NCI-H1048 (cell line): ENCODE results near the gene TMEM116.
A peak's percentile ranks its signal among the peaks of the same experiment; 100 is the strongest.
"Not testable (repeated sequence)": the region's sequence is repeated elsewhere in the genome, so short reads cannot be mapped to it uniquely, and the experiment has no call there.

Source experiments
- DNase-seq: peaks from one replicate; lab custom pipeline; 2025; lab: John Stamatoyannopoulos, UW

Gene TMEM116

DNA sequence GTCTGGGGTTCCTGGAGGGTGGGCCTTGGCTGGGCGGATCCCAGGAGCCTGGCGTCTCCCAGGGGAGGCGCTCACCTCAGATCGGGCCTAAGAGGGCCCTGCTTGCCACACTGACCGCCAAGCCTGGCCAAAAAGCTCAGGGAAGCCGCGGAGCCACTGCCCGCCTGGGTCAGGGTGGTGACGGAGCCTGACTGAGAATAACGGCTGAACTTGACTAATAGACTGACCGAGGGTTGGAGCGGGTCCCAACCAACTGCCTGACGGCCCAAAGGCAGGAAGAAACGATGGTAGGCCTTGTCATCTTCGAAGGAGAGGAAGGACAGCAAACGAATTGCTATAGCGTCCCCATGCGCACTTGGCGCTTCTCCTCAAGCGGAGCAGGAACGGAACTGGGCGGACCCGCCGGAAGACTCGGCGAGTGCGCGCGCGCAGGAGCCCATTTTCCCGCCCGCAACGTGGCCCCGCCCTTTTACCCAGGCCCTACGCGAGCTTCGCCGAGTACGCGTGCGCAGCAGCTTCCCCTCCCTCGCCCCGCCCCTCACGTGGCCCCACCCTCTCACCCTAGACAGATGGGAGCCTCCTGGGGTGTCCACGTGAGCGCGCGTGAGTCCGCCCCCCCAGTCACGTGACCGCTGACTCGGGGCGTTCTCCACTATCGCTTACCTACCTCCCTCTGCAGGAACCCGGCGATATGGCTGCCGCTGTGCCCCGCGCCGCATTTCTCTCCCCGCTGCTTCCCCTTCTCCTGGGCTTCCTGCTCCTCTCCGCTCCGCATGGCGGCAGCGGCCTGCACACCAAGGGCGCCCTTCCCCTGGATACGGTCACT lies at the start of gene TMEM116, which contains the start of gene ERP29:
TSS of gene TMEM116 (minus strand) at position 391 of the 826 bp plus-strand sequence. CDS start 7,895 bp downstream, outside the sequence.
TSS of gene ERP29 (plus strand) at position 652 of the 826 bp plus-strand sequence. CDS start at position 692, 40 bp downstream.
- peak; percentile 98 for DNase-seq

DNA sequence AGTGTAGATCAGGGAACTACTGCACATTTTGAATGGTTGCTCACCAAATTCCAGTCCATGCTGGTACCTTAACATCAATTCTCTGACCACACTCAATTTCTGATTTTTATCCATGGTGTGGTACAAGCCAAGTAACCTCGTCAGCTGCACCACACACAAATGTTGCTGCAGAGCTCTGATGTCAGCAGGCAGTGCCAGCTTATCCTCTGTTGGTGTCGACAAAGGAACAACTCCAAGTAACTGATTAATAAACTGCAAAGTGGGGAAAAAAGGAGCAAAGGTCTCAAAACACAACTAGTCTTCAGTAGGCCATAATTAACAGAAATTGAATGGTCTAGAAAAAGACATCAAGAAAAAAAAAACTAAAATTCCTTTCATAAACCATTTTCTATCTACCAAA lies 48.2 kb upstream of the TMEM116 start:
- no peak for DNase-seq

DNA sequence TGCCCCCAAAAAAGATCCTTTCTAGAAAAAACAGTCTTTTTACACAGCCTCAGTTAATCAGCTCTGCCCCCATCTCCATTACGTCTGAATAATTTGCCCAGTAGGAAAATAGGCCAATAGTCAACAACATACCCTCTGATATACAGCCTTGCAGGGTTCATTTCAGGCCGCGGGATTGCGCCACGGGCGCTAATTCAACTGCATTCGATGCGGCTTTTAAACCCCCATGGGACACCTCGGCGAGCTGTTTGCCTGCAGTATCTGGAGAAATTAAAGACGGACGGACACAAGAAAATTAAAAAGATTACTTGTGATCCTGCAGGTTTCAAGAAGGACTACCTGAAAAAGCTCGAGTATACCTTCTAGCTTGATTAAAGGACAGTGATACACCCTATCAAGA lies 36.4 kb upstream of the TMEM116 start:
- no peak for DNase-seq

DNA sequence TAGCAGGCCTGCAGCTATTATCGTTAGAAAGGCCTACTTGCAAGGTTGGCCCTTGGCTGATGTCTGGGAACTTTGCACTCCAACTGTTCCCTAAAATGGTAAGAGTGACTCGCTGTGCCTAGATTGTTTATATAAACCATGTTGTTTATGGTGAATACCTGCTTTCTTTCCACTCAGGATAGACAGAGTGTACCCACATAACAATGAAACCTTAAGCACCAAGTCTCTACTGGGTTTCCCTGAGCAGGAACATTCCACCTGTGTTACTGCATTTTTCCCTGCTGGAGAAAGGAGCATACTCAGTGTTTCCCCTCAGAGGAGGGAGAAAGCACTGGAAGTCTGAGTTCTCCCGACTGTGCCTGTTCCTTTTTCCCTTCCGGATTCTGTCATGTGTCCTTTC lies 33.0 kb upstream of the TMEM116 start:
- DNase-seq = no peak

DNA sequence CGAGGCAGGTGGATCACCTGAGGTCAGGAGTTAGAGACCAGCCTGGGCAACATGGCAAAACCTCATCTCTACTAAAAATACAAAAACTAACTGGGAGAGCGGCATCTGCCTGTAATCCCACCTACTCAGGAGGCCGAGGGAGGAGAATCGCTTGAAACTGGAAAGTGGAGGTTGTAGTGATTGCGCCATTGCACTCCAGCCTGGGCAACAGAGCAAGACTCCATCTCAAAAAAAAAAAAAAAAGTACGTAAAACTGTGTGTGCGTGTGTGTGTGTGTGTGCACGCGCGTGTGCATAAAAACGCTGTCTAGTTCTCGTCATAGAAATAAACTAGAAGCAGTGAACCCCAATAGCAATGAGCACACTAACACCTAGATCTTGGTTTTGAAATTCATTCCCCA lies 23.6 kb upstream of the TMEM116 start:
- DNase-seq = not testable (repeated sequence)

DNA sequence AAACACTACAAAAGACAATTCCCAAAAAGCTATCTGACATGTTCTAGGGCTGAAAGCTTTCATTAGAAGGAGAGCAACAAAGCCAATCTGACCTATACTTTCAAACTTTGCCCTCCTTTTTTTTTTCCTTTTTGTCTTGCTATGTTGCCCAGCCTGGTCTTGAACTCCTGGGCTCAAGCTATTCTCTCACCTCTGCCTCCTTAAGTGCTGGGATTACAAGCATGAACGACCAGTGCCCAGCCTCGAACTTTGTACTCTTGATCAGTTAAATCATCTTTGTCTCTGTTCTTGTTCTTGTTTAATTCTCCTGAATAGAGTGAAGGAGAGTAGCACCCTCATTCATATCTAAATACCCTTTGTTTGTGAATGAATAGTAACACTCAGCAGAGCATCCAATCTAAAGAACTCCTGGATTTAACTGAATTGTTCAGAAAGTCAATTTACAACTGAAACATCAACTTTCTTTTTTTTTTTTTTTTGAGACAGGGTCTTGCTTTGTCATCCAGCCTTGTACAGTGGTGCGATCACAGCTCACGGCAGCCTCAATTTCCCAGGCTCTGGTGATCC lies 22.3 kb upstream of the TMEM116 start:
- DNase-seq = no peak

DNA sequence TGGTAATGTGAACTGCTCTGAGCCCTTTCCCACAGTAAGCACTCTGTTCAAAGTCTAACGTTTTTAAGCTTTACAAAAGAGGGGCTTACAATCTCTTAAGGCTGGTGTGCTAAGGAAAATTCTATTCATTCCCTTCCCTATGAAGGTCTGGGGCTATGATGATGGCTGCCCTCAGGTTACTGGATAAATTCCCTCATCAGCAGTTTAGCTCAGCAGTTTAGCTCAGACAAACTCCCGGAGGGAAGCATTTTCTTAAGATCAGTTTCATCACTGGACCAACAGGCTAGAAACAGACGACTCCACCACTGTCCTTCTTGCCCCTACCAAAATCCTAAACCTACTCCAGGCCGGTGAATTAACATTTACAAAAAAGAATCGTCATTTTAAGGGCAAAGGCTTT lies 19.3 kb upstream of the TMEM116 start:
- no peak for DNase-seq

DNA sequence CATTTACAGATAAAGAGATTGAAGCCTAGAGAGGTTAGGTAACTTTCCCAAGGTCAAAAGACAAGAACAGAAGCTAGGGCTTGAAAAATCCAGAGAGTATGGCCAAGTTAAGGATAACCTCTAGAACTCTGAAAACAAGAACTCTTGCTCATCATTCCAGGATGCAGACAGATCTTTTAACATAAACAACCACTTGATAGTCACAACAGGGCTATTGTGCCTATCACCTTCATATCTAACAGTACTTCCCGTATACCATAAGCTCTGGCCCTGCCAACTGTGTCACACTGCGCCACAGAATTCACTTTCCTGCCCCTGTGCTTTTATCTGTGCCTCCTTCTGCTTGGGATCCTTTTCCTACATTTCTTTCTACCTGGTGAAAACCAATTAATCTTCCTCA lies 18.5 kb upstream of the TMEM116 start:
- DNase-seq = no peak

DNA sequence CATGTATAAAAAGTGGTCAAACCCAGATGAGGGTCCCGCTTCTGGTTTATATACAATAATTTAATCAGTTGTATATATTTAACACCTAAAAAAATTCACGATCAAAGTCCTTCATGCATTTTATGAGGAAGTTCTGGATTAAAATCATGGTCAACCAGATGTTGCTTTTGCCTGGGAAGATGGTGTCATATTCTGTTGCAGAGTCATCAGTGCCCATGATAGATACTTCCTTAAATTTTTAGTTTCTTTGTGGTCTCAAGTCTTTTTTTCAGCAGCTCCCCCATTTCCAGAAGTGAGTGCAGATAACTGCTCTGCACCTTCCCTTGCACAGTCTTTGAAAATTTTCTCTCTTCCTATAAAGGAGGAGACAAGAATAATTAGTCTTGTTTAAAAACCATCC lies 16.3 kb upstream of the TMEM116 start:
- no peak for DNase-seq

DNA sequence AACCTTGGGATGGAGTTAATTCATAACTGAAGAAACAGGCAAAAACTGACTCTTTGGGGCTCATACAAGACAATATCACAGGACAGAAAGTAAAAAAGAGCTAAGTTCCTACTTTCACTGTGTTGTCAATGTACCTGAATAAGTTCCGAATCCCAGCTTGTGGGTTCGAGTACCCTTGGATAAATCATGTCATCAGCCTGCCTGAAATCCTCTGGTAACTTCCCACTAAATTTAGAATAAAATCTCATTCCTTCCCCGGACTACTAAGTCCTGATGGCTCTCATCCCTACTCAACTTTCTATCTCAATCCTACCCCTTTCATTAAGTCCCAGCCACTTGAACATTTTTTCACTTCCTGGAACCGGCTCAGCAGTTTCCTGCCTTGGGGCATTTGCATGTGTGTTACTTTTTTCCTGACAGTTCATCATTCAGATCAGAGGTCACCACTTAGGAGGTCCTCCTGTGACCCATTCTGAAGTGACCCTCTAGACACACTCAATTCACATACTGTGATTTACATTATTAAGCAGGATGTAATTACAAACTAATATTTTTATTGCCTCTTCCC lies 12.9 kb upstream of the TMEM116 start:
- DNase-seq = no peak

DNA sequence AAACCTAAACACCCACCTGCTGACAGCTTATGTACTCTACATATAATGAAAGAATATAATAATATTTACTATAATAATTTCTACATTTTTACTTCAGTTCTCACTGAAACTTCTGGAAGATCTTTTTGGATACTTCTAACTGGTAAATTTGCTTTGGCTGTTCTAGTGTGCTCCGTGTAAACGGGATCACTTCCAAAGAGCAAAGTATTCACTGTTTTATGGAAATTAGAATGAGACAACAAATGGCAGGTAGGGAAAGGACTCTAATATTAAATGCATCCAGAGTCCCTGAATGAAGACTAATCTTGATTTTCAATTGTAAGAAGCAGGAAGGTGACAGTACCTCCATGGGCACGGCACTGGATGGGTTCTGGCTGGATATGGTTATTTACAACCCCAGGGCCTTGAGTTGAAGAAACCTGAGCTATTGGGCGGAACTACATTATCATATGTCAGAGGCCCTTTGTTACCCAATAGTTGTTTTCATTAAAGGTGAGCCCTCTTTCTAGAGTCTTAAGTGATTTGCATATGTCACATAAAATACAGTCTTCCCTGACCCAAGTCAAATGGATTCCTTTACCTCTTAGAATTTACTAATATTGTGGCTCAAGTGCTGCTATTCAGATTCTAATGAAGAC lies 10.9 kb upstream of the TMEM116 start:
- no peak for DNase-seq

DNA sequence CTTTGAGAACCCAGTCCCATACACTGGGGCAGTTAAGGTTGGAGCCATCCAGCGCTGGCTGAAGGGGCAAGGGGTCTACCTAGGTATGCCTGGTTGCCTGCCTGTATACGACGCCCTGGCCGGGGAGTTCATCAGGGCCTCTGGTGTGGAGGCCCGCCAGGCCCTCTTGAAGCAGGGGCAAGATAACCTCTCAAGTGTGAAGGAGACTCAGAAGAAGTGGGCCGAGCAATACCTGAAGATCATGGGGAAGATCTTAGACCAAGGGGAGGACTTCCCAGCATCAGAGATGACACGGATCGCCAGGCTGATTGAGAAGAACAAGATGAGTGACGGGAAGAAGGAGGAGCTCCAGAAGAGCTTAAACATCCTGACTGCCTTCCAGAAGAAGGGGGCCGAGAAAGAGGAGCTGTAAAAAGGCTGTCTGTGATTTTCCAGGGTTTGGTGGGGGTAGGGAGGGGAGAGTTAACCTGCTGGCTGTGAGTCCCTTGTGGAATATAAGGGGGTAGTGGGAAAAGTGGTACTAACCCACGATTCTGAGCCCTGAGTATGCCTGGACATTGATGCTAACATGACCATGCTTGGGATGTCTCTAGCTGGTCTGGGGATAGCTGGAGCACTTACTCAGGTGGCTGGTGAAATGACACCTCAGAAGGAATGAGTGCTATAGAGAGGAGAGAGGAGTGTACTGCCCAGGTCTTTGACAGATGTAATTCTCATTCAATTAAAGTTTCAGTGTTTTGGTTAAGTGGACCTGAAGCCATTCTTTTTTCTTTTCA lies 9.5 kb upstream of the TMEM116 start:
- DNase-seq = no peak

DNA sequence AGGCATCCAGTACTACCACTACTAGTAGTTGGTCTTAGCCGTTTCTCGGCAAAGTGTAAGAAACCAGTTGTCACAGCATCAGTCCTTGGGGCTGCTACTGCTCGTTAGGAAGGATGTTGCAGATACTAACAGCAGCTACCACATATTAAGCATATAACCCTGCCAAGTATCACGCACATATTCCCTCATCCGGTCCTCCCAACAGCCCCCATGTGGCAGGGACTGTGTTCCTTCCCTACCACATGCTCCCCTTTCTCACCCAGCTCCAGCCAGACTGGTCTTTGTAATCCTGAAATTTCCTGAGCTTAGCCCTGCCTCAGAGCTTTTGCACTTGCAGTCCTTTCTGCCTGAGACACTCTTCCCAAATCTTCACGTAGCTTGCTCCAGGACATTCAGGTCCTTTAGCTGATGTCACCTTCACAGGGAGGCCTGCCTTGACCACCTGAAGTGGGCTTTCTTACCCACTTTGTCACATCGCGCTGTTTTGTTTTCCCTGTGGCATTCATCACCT lies 8.0 kb upstream of the TMEM116 start:
- no peak for DNase-seq

DNA sequence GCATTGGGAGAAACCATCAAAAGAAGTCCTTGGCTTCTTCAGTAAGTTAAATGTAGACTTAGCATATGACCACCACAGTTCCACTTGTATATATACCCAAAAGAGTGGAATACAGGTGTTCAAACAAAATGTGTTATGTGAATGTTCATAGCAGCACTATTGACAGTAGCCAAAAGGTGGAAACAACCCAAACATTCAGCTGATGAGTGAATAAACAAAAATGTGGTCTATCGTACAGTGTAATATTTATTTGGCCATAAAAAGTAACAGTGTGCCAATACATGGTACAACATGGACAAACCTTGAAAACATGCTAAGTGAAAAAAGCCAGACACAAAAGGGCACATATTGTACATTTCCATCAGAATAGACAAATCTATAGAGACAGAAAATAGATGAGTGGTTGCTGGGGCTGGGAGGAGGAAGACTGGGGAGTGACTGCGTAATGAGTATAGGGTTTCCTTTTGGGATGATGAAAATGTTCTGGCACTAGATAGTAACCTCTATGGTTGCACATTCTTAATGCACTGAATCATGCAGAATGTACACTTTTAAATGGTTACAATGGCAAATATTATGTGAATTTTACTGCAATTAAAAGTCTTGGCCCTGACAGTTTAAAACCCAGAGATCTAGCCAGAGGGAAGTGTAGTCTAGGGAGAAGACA lies 5.7 kb upstream of the TMEM116 start:
- DNase-seq = no peak

DNA sequence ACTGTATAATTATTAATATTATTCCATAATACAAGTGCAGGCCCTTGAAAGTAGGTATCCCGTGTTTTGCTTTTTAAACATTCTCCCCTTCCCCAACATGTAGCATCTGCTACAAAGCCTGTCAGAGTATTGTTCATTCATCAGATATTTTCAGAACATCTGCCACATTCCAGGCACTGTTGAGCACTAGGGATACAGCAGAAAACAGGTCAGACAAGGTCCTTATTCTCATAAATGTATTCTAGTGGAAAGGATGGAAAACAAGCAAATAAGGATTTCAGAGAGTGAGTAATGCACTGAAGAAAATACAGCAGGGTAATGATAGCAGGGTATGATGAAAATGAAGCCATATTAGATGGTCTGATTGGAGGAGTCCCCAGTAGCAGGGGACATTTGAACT lies 4.1 kb upstream of the TMEM116 start:
- no peak for DNase-seq

DNA sequence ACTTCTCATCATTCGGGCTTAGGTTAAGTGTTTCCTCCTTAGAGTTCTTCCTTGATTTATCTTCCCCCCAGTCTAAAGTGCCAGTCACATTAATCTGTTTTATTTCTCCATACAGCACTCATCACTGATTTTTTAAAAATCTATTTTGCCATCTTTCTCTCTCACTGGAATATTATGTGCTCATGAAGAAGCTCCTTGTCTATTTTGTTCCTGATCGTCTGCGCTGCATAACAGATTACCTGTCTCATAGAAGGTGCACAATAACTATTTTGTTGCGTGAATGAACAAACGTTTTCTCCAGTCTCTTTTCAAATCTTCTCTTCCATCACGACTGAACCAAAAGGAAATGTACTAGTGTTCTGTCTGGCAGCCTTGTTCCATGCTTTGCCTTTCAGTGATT lies 3.0 kb upstream of the TMEM116 start:
- DNase-seq = no peak

DNA sequence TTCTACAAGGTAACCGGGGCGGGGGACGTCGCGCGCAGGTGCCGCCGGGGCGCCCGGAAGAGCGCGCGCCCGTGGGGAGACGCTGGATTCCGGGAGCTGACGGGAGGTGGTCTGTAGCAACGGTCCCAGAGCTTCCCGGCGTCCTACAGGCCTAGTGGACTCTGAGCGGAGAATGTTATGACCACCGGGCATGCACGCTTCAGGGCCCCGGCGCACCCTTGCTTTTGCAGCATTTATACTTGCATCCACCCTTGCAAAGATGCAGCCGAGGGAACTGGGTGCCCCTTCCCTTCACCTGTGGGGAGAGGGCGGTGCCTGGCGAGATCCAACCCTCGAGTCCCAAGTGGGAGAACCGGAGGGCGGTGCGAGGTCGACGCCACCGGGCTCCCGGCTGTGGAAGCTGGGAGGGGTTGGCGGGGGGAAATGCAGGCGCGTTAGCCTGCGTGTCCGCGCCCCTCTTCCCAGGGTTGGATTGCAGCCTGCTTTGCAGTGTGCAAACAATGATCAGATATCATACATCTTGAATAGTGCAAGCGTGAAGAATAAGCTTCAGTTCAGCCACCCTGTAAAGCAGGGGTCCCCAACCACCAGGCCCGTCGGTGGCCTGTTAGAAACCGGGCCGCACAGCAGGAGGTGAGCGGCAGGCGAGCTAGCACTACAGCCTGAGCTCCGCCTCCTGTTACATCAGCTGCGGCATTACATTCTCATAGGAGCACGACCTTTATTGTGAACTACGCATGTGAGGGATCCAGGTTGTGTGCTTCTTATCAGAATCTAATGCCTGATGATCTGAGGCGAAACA lies 837 bp upstream of the TMEM116 start:
- peak; percentile 60 for DNase-seq

DNA sequence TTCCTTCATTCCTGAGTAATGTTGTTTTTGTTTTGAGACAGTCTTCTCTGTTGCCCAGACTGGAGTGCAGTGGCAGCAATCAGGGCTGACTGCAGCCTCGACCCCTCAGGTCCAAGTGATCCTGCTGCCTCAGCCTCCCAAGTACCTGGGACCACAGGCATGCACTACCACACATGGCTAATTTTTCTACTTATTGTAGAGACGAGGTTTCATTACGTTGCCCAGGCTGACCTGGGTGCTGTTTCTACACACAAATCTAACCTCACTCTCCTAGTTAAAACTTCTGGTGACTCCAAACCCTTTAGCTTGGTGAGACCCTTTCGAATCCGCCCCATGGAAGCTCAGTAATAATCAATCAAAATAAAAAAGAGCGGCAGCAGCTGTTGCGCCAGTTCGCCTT lies 1.3 kb downstream of the TMEM116 start:
- DNase-seq = no peak

DNA sequence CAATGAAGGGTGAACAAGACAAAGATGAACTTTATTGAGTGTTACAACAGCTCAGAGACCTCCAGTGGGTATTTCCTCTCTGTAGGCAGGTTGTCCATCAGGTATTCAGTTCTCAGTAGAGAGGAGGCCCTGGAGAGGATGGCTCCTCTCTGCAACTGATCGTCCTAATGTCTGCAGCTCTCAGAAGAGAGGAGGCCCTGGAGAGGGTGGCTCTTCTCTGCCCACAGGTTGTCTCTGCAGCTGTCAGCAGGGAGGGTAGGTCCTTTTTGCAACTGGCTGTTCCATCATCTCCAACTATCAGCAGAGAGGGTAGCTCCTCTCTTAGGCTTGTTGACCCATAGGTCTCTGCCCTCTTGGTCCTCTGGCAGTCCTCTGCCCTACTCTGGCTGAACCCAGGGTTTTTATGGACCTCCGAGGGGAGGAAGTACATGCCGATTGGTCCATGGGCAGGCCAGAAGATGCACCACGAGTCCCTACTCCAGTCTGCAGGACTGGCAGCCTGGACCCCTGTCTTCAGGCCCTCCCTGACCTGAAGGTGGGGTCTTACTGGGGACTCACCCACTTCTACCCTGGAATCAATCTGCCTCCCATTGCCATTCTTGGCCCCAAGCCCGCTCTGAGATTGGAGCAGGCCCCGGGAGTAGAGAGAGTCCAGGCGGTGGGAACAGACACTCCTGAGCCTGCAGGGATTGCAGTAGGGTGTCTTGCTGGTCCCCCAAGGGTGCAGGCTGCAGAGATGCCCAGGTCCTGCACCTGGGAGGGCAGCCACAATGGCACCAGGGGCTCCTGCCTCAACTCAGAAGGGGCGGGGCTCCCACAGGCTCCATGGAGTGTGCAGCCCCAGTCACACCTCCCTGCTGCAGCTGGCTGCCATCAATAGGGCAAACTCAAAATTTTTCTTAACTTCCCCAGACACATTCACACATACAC lies 2.3 kb downstream of the TMEM116 start:
- DNase-seq = no peak
